Gastroesophageal sphincter (tissue), 3 donors: ENCODE results near the gene TAF1B.

ENCODE experiments used
- EP300 ChIP-seq: sonication (generic); formaldehyde crosslinking; IDR thresholded peaks from one replicate; pipeline ENCODE4 v1.6.1; 2017; ENCODE audit warnings: antibody characterized with exemption, mild to moderate bottlenecking
- POLR2AphosphoS5 ChIP-seq: sonication (generic); formaldehyde crosslinking; IDR thresholded peaks from one replicate; pipeline ENCODE4 v1.6.1; 2017; ENCODE audit warnings: antibody characterized with exemption
- TF ChIP-seq, protein P1 (sequence below), 4 experiments: fragments of 200-600 bp in 2 of 4; fragments of 450-650 bp in 2 of 4; sonication (generic) in 1 of 4; IDR thresholded peaks; one replicate each; pipeline ENCODE4 v1.5.1; 2017 to 2019; ENCODE audit warnings: antibody characterized with exemption in 4 of 4, mild to moderate bottlenecking in 2 of 4, moderate library complexity in 2 of 4

DNA sequence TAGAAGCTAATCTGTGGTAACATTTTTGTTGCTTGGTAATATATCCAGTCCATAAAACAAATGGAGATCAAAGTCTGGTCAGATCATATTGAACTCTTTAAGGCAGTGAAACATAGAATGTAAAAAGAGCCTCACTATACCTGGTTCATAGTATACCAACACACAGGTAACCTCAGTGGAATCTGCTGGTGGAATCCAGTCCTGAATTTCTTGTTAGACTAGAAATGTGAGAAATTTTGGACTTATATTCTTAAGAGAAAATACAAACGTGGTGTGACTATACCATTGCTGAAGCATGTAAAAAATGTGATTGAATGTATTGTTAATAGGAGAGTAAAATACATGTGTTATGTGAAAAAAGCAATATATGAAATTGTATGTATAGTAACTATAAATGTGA is 62.1 kb downstream of the TAF1B start:
- TF ChIP-seq, protein P1, sequence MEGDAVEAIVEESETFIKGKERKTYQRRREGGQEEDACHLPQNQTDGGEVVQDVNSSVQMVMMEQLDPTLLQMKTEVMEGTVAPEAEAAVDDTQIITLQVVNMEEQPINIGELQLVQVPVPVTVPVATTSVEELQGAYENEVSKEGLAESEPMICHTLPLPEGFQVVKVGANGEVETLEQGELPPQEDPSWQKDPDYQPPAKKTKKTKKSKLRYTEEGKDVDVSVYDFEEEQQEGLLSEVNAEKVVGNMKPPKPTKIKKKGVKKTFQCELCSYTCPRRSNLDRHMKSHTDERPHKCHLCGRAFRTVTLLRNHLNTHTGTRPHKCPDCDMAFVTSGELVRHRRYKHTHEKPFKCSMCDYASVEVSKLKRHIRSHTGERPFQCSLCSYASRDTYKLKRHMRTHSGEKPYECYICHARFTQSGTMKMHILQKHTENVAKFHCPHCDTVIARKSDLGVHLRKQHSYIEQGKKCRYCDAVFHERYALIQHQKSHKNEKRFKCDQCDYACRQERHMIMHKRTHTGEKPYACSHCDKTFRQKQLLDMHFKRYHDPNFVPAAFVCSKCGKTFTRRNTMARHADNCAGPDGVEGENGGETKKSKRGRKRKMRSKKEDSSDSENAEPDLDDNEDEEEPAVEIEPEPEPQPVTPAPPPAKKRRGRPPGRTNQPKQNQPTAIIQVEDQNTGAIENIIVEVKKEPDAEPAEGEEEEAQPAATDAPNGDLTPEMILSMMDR (IDR thresholded peaks at IDR 0.05) = no peak
- TF ChIP-seq POLR2AphosphoS5 (no peak), EP300 (no peak)
